VCaP (cell line): ENCODE data around the gene MND1.

Source experiments
- H3K27ac ChIP-seq: fragments of 450-650 bp; 2 replicates; pipeline ENCODE4 v1.5.1; 2017
- CTCF ChIP-seq: fragments of 450-650 bp; conservative IDR thresholded peaks from 2 replicates; pipeline ENCODE4 v1.5.1; 2017; ENCODE audit warnings: mild to moderate bottlenecking, moderate library complexity

Gene MND1

GRCh38 chr4:153401501-153401900 is 57.0 kb downstream of the MND1 start:
- TF ChIP-seq CTCF, result no peak

GRCh38 chr4:153402366-153402765 is 57.9 kb downstream of the MND1 start:
- no peak overlapping the region for H3K27ac ChIP-seq
- TF ChIP-seq CTCF, result no peak

More at GRCh38 chr4:153401501-153401900, 57.0 kb downstream of the MND1 start:
- no peak overlapping the region for H3K27ac ChIP-seq

GRCh38 chr4:153403726-153404125 is 59.2 kb downstream of the MND1 start:
- TF ChIP-seq CTCF, result no peak
- no peak overlapping the region for H3K27ac ChIP-seq

- no peak for TF ChIP-seq CTCF
- H3K27ac ChIP-seq, result no peak overlapping the region
Measured at GRCh38 chr4:153407906-153408305, 63.4 kb downstream of the MND1 start.

- H3K27ac ChIP-seq, result no peak overlapping the region
- no peak for TF ChIP-seq CTCF
Measured at GRCh38 chr4:153408932-153409331, 64.4 kb downstream of the MND1 start.

GRCh38 chr4:153409412-153409811 is 64.9 kb downstream of the MND1 start:
- no peak overlapping the region for H3K27ac ChIP-seq
- no peak for TF ChIP-seq CTCF

- no peak for TF ChIP-seq CTCF
- H3K27ac ChIP-seq, result no peak overlapping the region
Measured at GRCh38 chr4:153409924-153410501, 65.5 kb downstream of the MND1 start.
